PFSK-1 (cell line): ENCODE results near the gene PRDM1.

Experiments
- FOXP2 ChIP-seq: optimal IDR thresholded peaks from 2 replicates; pipeline ENCODE3; 2011; ENCODE audit warnings: borderline replicate concordance, control low read depth, inconsistent platforms; ENCODE audit not compliant: insufficient read depth; ENCODE audit errors: extremely low read length, extremely low read depth
- POLR2AphosphoS5 ChIP-seq: IDR thresholded peaks from 2 replicates; pipeline ENCODE4 v1.6.1; 2012; ENCODE audit warnings: low read depth, mild to moderate bottlenecking, control low read depth, low read length, moderate library complexity
- REST ChIP-seq, 2 experiments: IDR thresholded peaks; 2 replicates each; pipeline versions ENCODE4 v1.6.1 to v1.8.0; 2011 to 2012; ENCODE audit warnings: low read depth in 2 of 2, low read length in 2 of 2, control low read depth in 1 of 2, inconsistent platforms in 1 of 2, mild to moderate bottlenecking in 1 of 2, moderate library complexity in 1 of 2; ENCODE audit not compliant: insufficient read depth in 1 of 2
- SIN3A ChIP-seq: IDR thresholded peaks from 2 replicates; pipeline ENCODE4 v1.6.1; 2012; ENCODE audit warnings: mild to moderate bottlenecking, low read length, moderate library complexity, borderline replicate concordance; ENCODE audit not compliant: insufficient read depth
- TAF1 ChIP-seq: IDR thresholded peaks from 2 replicates; pipeline ENCODE4 v1.6.1; 2012; ENCODE audit warnings: low read length, control low read depth, borderline replicate concordance; ENCODE audit not compliant: insufficient read depth

PRDM1 gene

GRCh38 chr6:106112433-106112832, 26.3 kb downstream of the PRDM1 start:
- TF ChIP-seq TAF1 (no peak), FOXP2 (no peak), SIN3A (no peak), REST (IDR thresholded peaks at IDR 0.05; ENCODE audit: insufficient read depth in 1 of 2, low read depth in 2 of 2, low read length in 2 of 2) (no peak), POLR2AphosphoS5 (no peak)

- TF ChIP-seq SIN3A: no peak
- no peak for TF ChIP-seq TAF1
- no peak for TF ChIP-seq POLR2AphosphoS5
- TF ChIP-seq REST (IDR thresholded peaks at IDR 0.05; ENCODE audit: insufficient read depth in 1 of 2, low read depth in 2 of 2, low read length in 2 of 2): no peak
- no peak for TF ChIP-seq FOXP2
These were observed 27.3 kb downstream of the PRDM1 start for GRCh38 chr6:106113256-106113959.

GRCh38 chr6:106114492-106114891, 28.4 kb downstream of the PRDM1 start:
- TF ChIP-seq POLR2AphosphoS5 (no peak), SIN3A (no peak), TAF1 (no peak), FOXP2 (no peak), REST (IDR thresholded peaks at IDR 0.05; ENCODE audit: insufficient read depth in 1 of 2, low read depth in 2 of 2, low read length in 2 of 2) (no peak)

- TF ChIP-seq POLR2AphosphoS5: no peak
- TF ChIP-seq TAF1: no peak
- TF ChIP-seq FOXP2: no peak
- TF ChIP-seq SIN3A: no peak
- no peak for TF ChIP-seq REST (IDR thresholded peaks at IDR 0.05; ENCODE audit: insufficient read depth in 1 of 2, low read depth in 2 of 2, low read length in 2 of 2)
These were observed 29.1 kb downstream of the PRDM1 start for GRCh38 chr6:106115286-106115685.
